AG09309 (cell line): ENCODE measurements around the gene PDE2A.

Experiments
- DNase-seq: peaks from one replicate; pipeline ENCODE4 v3.0.0-alpha.2; 2010; ENCODE audit warnings: low read depth
- H3K4me3 ChIP-seq: 2 replicates; pipeline ENCODE4 v1.5.1; 2011; ENCODE audit warnings: mild to moderate bottlenecking, low read depth, low read length, moderate library complexity; ENCODE audit not compliant: control insufficient read depth
- CTCF ChIP-seq: IDR thresholded peaks from 2 replicates; pipeline ENCODE4 v1.5.1; 2011; ENCODE audit warnings: mild to moderate bottlenecking, low read depth, low read length, inconsistent platforms; ENCODE audit not compliant: insufficient read depth, control insufficient read depth; ENCODE audit errors: missing control alignments

Gene PDE2A

GRCh38 chr11:72673284-72673942 is 809 bp downstream of the PDE2A start:
- no peak for DNase-seq
- no peak for TF ChIP-seq CTCF
- no peak overlapping the region for H3K4me3 ChIP-seq

GRCh38 chr11:72672597-72673238 is 1.5 kb downstream of the PDE2A start:
- DNase-seq, result no peak
- H3K4me3 ChIP-seq, result no peak overlapping the region
- no peak for TF ChIP-seq CTCF

- DNase-seq, result no peak
- no peak for TF ChIP-seq CTCF
- no peak overlapping the region for H3K4me3 ChIP-seq
Observed at GRCh38 chr11:72671152-72672099, 2.8 kb downstream of the PDE2A start.

GRCh38 chr11:72670041-72670440 is 4.2 kb downstream of the PDE2A start:
- no peak overlapping the region for H3K4me3 ChIP-seq
- TF ChIP-seq CTCF, result no peak
- no peak for DNase-seq

- TF ChIP-seq CTCF, result no peak
- no peak for DNase-seq
- no peak overlapping the region for H3K4me3 ChIP-seq
Observed at GRCh38 chr11:72669527-72669926, 4.7 kb downstream of the PDE2A start.

- DNase-seq, result no peak
- H3K4me3 ChIP-seq, result no peak overlapping the region
- TF ChIP-seq CTCF, result no peak
Observed at GRCh38 chr11:72668629-72669347, 5.4 kb downstream of the PDE2A start.
